ENCODE measurements around the gene MAP1S.

DNA sequence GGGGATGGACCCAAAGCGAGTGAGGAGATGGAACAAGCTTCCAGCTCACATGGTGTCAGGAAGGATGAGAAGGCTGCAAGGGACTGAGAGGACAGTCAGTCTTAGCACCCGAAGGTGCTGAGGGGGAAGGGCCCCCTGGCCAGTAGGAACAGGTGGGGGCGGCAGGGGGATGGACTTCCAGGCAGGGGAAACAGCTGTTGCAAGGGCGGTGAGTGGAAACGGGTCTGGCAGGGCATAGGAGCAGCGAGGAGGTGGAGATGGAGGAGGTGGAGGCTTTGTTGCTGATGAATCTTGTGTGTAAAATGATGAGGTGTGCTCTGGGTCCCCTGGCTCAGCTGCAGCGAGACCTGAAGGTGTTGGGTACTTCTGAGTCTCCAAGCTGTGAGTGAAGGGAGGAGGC, 1.2 kb downstream of the MAP1S start:
- TF ChIP-seq GATA3 (IDR thresholded peaks at IDR 0.05; ENCODE audit: low read depth, low read length) (no peak), GATA2 (IDR thresholded peaks at IDR 0.05; ENCODE audit: low read depth, low read length) (no peak)
